ENCODE measurements around the gene NMNAT2. TPM values are rescaled to one million over a fixed set of nuclear protein-coding genes. Genes with fewer than 3 reads are reported as not detected.
"Not testable (repeated sequence)": the region's sequence is repeated elsewhere in the genome, so short reads cannot be mapped to it uniquely, and the experiment has no call there.

Gene NMNAT2
- total RNA-seq, 4 donors from 2014 or later, result 0.10 to 0.29 (median 0.26) TPM; not detected in 1

- no peak overlapping the region for H3K27ac ChIP-seq
Observed at GRCh38 chr1:183407474-183407873, 10.7 kb downstream of the NMNAT2 start.

GRCh38 chr1:183404476-183404875 lies 13.7 kb downstream of the NMNAT2 start:
- TF ChIP-seq POLR2A (IDR thresholded peaks at IDR 0.05), result no peak
- no peak for TF ChIP-seq CTCF (IDR thresholded peaks at IDR 0.05 in 4 of 5, conservative IDR thresholded peaks at IDR 0.05 in 1 of 5)
- in situ Hi-C loops (cut with MboI; ENCODE audit: low sequenced_read_pairs in 4 of 4), result no loop called here
- intact Hi-C loops (cut with DNase I; ENCODE audit: low total_unique reads), result no loop called here

More at GRCh38 chr1:183407474-183407873, 10.7 kb downstream of the NMNAT2 start:
- DNase-seq (no peak), ATAC-seq (no peak)
- Histone ChIP-seq H3K27me3 (no peaks in the 10 kb centered on the region), H3K36me3 (no peaks in the 10 kb centered on the region), H3K9me3 (no peaks in the 10 kb centered on the region), H3K4me1 (no peaks in the 10 kb centered on the region), H3K4me3 (no peak overlapping the region)
- in situ Hi-C loops (cut with MboI; ENCODE audit: low sequenced_read_pairs in 4 of 4), result no loop called here
- no peak for TF ChIP-seq CTCF (IDR thresholded peaks at IDR 0.05 in 4 of 5, conservative IDR thresholded peaks at IDR 0.05 in 1 of 5)
- TF ChIP-seq POLR2A (IDR thresholded peaks at IDR 0.05), result no peak
- intact Hi-C loops (cut with DNase I; ENCODE audit: low total_unique reads), result no loop called here

DNA sequence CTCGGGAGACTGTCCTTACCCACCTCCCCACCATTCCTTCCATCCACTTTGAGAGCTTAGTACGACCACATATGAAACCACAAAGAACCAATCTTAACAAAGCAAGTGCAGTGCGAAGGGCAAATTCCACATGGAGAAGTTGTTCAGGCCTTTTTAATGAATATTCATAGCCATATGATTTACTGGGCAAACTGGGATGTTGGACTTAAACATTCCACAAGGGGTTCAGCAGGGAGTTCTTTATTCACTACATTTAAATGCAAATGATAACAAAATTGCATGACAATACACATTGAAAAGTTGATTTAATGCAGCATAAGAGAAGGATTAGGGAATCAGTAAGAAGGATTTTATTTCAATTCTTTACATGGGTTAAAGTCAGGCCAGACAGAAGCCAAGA lies 14.7 kb downstream of the NMNAT2 start:
- no peaks in the 10 kb centered on the region for H3K4me1 ChIP-seq
- in situ Hi-C loops (cut with MboI; ENCODE audit: low sequenced_read_pairs in 4 of 4), result no loop called here
- ATAC-seq, result no peak

More at GRCh38 chr1:183404476-183404875, 13.7 kb downstream of the NMNAT2 start:
- DNase-seq, result no peak
- no peak overlapping the region for H3K4me3 ChIP-seq
- no peak for ATAC-seq
- H3K4me1 ChIP-seq, result no peaks in the 10 kb centered on the region
- no peaks in the 10 kb centered on the region for H3K36me3 ChIP-seq
- no peaks in the 10 kb centered on the region for H3K9me3 ChIP-seq
- H3K27me3 ChIP-seq, result no peaks in the 10 kb centered on the region
- H3K27ac ChIP-seq, result no peak overlapping the region

DNA sequence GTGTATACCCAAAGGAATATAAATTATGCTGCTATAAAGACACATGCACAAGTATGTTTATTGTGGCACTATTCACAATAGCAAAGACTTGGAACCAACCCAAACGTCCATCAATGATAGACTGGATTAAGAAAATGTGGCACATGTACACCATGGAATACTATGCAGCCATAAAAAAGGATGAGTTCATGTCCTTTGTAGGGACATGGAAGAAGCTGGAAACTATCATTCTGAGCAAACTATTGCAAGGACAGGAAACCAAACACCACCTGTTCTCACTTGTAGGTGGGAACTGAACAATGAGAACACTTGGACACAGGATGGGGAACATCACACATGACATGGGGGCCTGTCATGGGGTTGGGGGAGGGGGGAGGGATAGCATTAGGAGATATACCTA lies 16.6 kb downstream of the NMNAT2 start:
- in situ Hi-C loops (cut with MboI; ENCODE audit: low sequenced_read_pairs in 4 of 4); DNase-seq; ATAC-seq; intact Hi-C loops (cut with DNase I; ENCODE audit: low total_unique reads); H3K9me3 ChIP-seq; H3K27me3 ChIP-seq; H3K4me1 ChIP-seq; H3K27ac ChIP-seq; H3K36me3 ChIP-seq; H3K4me3 ChIP-seq: not testable (repeated sequence)

More for the DNA sequence above, 14.7 kb downstream of the NMNAT2 start:
- no peaks in the 10 kb centered on the region for H3K9me3 ChIP-seq
- no peak for DNase-seq
- H3K27me3 ChIP-seq, result no peaks in the 10 kb centered on the region
- TF ChIP-seq CTCF (IDR thresholded peaks at IDR 0.05 in 4 of 5, conservative IDR thresholded peaks at IDR 0.05 in 1 of 5), result no peak
- no peak for TF ChIP-seq POLR2A (IDR thresholded peaks at IDR 0.05)
- intact Hi-C loops (cut with DNase I; ENCODE audit: low total_unique reads), result no loop called here
- H3K4me3 ChIP-seq, result no peak overlapping the region
- no peaks in the 10 kb centered on the region for H3K36me3 ChIP-seq
- H3K27ac ChIP-seq, result no peak overlapping the region

GRCh38 chr1:183394435-183394834 lies 23.7 kb downstream of the NMNAT2 start:
- H3K9me3 ChIP-seq, result no peaks in the 10 kb centered on the region
- no peaks in the 10 kb centered on the region for H3K36me3 ChIP-seq
- H3K27me3 ChIP-seq, result no peaks in the 10 kb centered on the region
- ATAC-seq (no peak), DNase-seq (no peak)
- no peaks in the 10 kb centered on the region for H3K4me1 ChIP-seq
- no peak for TF ChIP-seq POLR2A (IDR thresholded peaks at IDR 0.05)
- TF ChIP-seq CTCF (IDR thresholded peaks at IDR 0.05 in 4 of 5, conservative IDR thresholded peaks at IDR 0.05 in 1 of 5), result no peak
- intact Hi-C loops (cut with DNase I; ENCODE audit: low total_unique reads) (no loop called here), in situ Hi-C loops (cut with MboI; ENCODE audit: low sequenced_read_pairs in 4 of 4) (no loop called here)
- H3K27ac ChIP-seq, result no peak overlapping the region
- no peak overlapping the region for H3K4me3 ChIP-seq
